Endometrial microvascular endothelial cells (primary cell): ENCODE data around the gene IGSF8. TPM values are rescaled to one million over a fixed set of nuclear protein-coding genes. Genes with fewer than 3 reads are reported as not detected.
"Not testable (repeated sequence)": the region's sequence is repeated elsewhere in the genome, so short reads cannot be mapped to it uniquely, and the experiment has no call there.

Source experiments
- in situ Hi-C: cut with HindIII; loops from 2 replicates; pipeline ENCODE4 v1.10.0; 2017; ENCODE audit warnings: low sequenced_read_pairs, low pct_unique_long_range_greater_than_20kb; ENCODE audit errors: inconsistent ontology term
- total RNA-seq: library from RNA; depleted of rRNA; stranded (reverse); fragments of >200 nt; gene quantifications from one replicate; pipeline ENCODE4 v1.2.3, GENCODE V29; 2015; ENCODE audit errors: inconsistent ontology term

IGSF8 gene
- total RNA-seq, 1 donor from 2014 or later: 6.0 TPM

GRCh38 chr1:160129046-160129445, 30.6 kb upstream of the IGSF8 start:
- in situ Hi-C loops: no loop called here

DNA sequence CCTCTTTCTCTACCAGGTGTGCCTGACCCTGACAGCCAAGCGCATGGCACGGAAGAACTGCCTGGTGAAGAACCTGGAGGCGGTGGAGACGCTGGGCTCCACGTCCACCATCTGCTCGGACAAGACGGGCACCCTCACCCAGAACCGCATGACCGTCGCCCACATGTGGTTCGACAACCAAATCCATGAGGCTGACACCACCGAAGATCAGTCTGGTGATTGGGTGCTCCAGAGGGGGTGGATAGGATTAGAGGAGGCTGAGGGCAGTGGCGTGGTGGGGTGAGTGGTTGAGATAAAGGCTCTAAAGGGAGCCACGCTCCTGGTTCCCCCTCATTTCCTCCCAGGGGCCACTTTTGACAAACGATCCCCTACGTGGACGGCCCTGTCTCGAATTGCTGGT, 30.2 kb upstream of the IGSF8 start:
- in situ Hi-C loops: no loop called here

DNA sequence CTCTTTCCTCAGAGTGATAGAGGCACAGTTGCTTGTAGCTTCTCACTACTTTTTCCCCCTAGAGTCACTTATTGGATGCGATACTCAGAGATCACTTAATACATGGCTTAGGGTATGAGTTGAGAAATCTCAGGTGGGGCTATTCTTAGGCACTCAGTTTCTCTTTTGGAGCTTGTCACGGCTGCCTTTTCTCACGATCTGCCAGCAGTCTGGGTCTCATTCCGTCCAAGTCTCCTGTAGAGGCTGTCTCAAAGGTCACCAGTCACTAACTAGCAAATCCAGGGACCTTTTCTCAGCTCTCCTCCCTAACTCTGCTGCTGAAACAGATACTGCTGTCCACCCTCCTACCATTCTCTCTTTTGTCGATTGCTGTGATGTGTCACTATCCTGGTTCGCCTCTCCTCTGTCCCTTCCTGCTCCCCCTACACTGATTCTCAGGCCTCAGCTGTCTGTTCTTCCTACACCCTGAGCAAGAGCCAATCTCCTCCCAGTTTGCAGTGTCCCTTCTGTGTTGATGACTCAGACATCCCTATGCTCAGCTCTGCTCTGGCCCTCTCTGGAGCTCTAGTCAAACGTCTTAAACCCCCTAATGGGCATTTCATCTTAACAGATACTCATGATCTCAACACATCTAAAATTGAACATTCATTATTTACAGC, 29.6 kb upstream of the IGSF8 start:
- in situ Hi-C loops: no loop called here

- in situ Hi-C loops: no loop called here
Observed at GRCh38 chr1:160127381-160127780, 29.0 kb upstream of the IGSF8 start.

- in situ Hi-C loops: not testable (repeated sequence)
Observed at GRCh38 chr1:160126342-160126741, 27.9 kb upstream of the IGSF8 start.

GRCh38 chr1:160125746-160126145, 27.3 kb upstream of the IGSF8 start:
- in situ Hi-C loops: no loop called here

DNA sequence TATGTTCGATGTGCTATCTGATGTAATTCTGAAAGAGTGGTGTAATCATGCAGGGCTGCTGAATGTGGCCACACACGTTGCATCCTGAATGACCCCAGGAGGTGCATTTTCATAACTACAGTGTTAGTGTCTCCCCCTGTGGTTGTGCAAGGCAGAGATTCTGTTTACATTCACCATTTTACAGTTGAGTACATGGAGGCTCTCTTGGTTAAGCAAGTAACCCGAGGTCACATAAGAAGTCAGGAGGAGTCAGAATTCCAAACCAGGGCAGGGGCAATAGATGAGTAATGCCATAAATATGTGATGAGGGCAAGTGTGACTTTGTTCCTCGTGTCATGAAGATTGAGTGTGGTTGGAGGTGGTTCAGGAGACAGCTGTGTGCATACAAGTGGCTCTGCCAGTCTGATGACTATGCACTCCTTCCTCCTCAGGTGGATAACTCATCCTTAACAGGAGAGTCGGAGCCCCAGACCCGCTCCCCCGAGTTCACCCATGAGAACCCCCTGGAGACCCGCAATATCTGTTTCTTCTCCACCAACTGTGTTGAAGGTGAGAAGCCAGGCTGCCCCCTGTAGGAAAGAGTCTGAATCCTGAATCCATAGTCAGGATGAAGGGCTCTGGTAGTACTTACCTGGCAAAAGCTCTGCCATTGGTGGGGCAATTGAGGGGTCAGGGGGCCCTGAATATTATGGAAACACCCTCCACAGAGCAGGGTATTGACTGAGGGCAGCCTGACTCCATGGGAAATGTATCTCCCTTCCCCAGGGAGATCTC, 26.5 kb upstream of the IGSF8 start:
- in situ Hi-C loops: no loop called here

GRCh38 chr1:160123726-160124125, 25.3 kb upstream of the IGSF8 start:
- in situ Hi-C loops: no loop called here

DNA sequence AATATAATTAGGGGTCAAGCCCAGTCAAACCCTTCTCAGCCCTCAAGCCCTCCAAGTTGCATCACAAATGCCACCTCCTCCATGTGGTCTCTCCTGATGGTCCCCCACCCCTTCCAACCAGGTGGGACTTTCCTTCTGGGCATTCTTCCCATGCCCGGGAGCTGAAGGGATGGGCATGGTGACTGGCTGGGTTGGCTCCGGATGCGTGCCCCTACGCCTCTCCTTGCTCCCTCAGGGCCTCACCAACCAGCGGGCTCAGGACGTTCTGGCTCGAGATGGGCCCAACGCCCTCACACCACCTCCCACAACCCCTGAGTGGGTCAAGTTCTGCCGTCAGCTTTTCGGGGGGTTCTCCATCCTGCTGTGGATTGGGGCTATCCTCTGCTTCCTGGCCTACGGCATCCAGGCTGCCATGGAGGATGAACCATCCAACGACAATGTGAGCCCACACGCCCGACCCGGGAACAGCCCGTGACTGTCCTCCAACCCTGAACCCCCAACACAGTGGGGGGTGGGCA, 24.6 kb upstream of the IGSF8 start:
- in situ Hi-C loops: no loop called here

- in situ Hi-C loops: no loop called here
Observed at GRCh38 chr1:160121388-160121787, 23.0 kb upstream of the IGSF8 start.

DNA sequence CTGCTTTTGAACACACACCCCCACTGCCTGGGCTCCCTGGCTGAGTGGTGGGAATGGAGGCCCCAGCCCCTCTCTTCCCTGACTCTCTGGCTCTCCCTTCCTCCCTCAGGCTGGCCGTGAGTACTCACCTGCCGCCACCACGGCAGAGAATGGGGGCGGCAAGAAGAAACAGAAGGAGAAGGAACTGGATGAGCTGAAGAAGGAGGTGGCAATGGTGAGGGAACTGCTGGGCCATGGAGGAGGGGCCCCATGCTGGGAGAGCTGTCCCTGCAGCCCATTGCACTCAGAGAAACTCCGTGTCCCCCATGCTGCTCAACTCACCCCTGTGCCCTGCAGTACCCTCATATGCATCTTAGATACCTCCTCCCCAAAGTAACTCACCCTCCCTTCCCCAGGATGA, 22.4 kb upstream of the IGSF8 start:
- in situ Hi-C loops: no loop called here

DNA sequence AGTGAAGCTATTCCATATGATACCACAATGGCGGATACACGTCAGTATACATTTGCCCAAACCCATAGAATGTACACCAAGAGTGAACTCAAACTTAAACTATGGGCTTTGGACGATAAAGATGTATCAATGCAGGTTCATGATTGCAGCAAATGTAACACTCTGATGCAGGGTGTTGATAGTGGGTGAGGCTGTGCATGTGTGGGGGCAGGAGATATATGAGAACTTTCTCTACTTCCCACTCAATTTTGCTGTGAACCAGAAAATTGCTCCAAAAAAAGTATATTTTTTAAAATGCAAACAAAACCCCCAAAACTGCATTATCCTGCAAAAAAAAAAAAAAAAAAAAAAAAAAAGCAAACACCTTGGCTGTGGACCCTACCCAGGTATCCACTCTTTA, 20.5 kb upstream of the IGSF8 start:
- in situ Hi-C loops: no loop called here

DNA sequence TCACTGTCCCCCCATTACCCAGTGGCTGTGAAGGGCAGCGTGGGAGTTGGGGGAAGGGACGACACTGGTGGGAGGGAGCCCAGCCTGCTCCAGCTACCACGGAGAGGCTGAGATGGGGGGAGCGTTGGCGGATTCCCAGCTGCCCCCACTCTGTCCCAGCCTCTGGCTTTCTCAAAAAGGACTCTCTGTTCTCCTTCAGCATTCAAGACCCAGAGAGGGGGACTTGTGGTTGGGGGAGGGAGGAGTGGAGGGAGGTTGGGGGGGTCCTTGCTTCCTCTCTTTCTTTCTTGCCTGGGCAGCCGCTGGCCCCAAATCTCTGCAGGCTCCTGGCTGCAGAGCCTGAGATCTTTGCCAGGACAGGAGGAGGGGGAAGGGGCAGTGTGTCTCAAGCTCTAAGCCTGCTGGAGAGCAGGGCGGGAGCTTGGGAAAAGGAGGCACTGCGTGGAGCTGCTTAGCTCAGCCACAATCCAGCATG, 19.3 kb upstream of the IGSF8 start:
- in situ Hi-C loops: no loop called here

DNA sequence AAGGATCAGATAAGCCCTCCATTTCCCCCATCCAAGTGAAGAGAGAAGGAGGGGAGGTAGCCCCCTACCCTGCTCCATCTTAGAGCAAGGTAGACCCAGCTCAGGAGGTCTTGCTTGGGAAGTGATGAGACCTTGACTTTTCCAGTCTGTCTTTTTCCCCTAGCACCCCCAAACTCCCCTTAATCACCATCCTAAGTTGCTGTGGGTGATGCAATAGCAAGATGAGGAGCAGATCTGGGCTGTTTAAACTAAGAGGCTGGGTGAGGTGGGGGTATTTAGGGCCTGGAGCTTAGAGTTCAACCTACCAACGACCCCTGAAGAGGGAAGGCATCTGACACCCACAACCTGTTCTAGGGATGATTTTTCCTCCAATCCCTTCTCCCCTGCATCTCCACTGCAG, 18.9 kb upstream of the IGSF8 start:
- in situ Hi-C loops: no loop called here

GRCh38 chr1:160116283-160117147, 18.1 kb upstream of the IGSF8 start:
- in situ Hi-C loops: no loop called here

GRCh38 chr1:160115545-160116282, 17.3 kb upstream of the IGSF8 start, which contains the start of gene ATP1A2:
Gene ATP1A2 (plus strand): TSS chr1:160115759. CDS start chr1:160115862, 103 bp downstream.
- in situ Hi-C loops: no loop called here

DNA sequence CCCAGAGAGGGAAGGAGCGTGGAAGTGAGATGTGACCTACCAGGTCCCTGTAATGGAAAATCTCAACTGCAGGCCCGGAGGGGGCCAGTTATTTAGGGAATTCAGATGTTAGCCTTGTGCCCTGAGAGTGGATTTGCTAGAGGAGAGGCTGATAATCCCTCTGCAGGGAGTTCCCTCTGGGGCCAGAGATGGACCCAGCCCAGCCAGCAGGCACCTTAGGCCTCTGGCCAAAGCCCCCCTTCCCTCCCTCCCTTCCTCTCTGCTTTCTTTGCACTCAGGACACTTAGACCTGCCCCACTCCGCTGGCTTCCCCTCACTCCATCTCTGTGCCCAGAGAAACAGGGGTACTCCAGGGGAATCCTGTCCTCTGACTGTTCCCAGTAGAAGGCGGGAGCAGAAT, 15.7 kb upstream of the IGSF8 start:
- in situ Hi-C loops: no loop called here

DNA sequence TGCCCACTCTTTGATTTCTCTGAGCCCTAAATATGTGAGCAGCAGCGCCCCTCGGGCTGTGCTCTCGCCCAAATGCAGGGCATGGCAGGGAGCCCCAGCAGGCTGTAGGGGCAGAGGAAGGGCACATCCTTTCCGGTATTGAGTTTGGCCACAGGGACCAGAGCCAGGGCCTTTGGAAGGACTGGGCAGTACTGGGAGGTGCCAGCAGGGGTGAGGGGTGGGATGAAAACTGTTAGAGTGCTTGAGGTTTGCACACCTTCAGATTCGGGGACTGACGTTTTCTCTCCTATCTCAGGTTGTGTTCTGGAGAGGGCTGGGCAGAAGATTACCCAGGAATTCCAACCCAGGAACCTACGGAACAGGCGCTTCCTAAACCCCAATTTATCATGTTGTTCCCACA, 15.0 kb upstream of the IGSF8 start:
- in situ Hi-C loops: no loop called here

DNA sequence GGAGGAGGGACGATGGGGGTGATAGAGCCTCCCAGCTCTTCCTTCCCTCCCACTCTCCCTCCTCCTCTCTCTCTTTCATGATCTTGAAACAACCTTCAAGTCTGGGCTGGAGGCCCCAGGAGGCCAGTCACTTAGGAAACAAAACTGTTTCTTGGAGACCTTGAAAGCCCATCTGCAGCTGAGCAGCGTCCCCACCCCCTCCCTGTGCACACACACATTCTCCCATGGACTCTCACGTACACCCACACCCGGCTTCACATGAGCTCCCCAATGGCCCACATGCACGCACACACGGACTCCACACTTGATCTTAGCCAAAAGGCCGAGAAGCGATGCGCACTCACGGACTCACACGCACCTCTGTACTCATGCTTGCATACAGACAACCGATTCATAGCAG, 13.9 kb upstream of the IGSF8 start:
- in situ Hi-C loops: no loop called here
